Large intestine (tissue), 3 donors: Measurements from ENCODE around the gene PRCC. TPM values are rescaled to one million over a fixed set of nuclear protein-coding genes. Genes with fewer than 3 reads are reported as not detected.

Source experiments
- DNase-seq, 2 donors: peaks; one replicate each; pipeline versions ENCODE4 v3.0.0 to v3.0.0-alpha.2; 2013
- H3K27ac ChIP-seq: one replicate; pipeline ENCODE4 v1.5.1; 2013; ENCODE audit warnings: low read length
- H3K27me3 ChIP-seq: 2 replicates; pipeline ENCODE4 v1.6.1; 2013; ENCODE audit warnings: low read length; ENCODE audit not compliant: control insufficient read depth, insufficient read depth
- H3K36me3 ChIP-seq: 2 replicates; pipeline ENCODE4 v1.6.1; 2013; ENCODE audit warnings: low read length; ENCODE audit not compliant: control insufficient read depth, insufficient read depth
- H3K4me1 ChIP-seq: one replicate; pipeline ENCODE4 v1.6.1; 2013; ENCODE audit warnings: low read length; ENCODE audit not compliant: control insufficient read depth, insufficient read depth
- H3K4me3 ChIP-seq: one replicate; pipeline ENCODE4 v1.5.1; 2013; ENCODE audit warnings: low read length
- H3K9me3 ChIP-seq: one replicate; pipeline ENCODE4 v1.6.1; 2013; ENCODE audit warnings: mild to moderate bottlenecking, low read depth, low read length, moderate library complexity; ENCODE audit not compliant: control insufficient read depth
- WGBS: methylation state at CpG from one replicate; pipeline ENCODE4 v1.1.5; 2013; ENCODE audit warnings: low lambda C conversion rate; ENCODE audit not compliant: insufficient coverage; 5-methylcytosine and 5-hydroxymethylcytosine counted together
- polyA plus RNA-seq: library from polyadenylated mRNA; unstranded; fragments of 120-200 nt; gene quantifications from one replicate; pipeline ENCODE4 v1.2.1, GENCODE V29; 2013

The PRCC gene
- polyA plus RNA-seq, 1 donor: 61.3 TPM

GRCh38 chr1:156749419-156750118, 17.8 kb upstream of the PRCC start:
- DNase-seq: peak; percentile 86 to 93
- Histone ChIP-seq H3K4me1 (peaks cover 57% of the 10 kb centered on the region), H3K4me3 (peak overlapping the region; percentile 89), H3K9me3 (no peaks in the 10 kb centered on the region), H3K27ac (peak overlapping the region; percentile 97), H3K36me3 (peaks cover 9% of the 10 kb centered on the region), H3K27me3 (no peaks in the 10 kb centered on the region)
- WGBS: no CpG with 5 or more reads among the region's 8 CpGs

GRCh38 chr1:156750191-156750672, 17.1 kb upstream of the PRCC start:
- H3K27ac ChIP-seq: peak overlapping the region; percentile 97
- no peaks in the 10 kb centered on the region for H3K9me3 ChIP-seq
- H3K4me1 ChIP-seq: peaks cover 52% of the 10 kb centered on the region
- peaks cover 3% of the 10 kb centered on the region for H3K36me3 ChIP-seq
- peak; percentile 61 to 77 for DNase-seq
- H3K4me3 ChIP-seq: peak overlapping the region; percentile 89
- H3K27me3 ChIP-seq: no peaks in the 10 kb centered on the region
- WGBS: no CpG with 5 or more reads among the region's 5 CpGs

GRCh38 chr1:156750711-156751450, 16.5 kb upstream of the PRCC start:
- Histone ChIP-seq H3K4me1 (peaks cover 46% of the 10 kb centered on the region), H3K27me3 (no peaks in the 10 kb centered on the region), H3K9me3 (no peaks in the 10 kb centered on the region), H3K36me3 (peaks cover 2% of the 10 kb centered on the region), H3K4me3 (peak overlapping the region; percentile 89), H3K27ac (peak overlapping the region; percentile 97)
- 0% methylated on average over 1 of the region's 64 CpGs for WGBS
- DNase-seq: peak in 1 of 2 donors; percentile 38

- Histone ChIP-seq H3K27ac (peak within 1 kb of the TSS; percentile 97), H3K9me3 (no peaks in the 10 kb centered on the region), H3K36me3 (peaks cover 2% of the 10 kb centered on the region), H3K27me3 (no peaks in the 10 kb centered on the region), H3K4me3 (peak within 1 kb of the TSS; percentile 89), H3K4me1 (peaks cover 41% of the 10 kb centered on the region)
- no CpG with 5 or more reads among the region's 48 CpGs for WGBS
- no peak for DNase-seq
These were observed 15.9 kb upstream of the PRCC start, which contains the start of gene HDGF for GRCh38 chr1:156751451-156751756. Gene HDGF (minus strand): TSS chr1:156751675. CDS start chr1:156751429, 246 bp downstream.

- Histone ChIP-seq H3K27me3 (no peaks in the 10 kb centered on the region), H3K36me3 (peaks cover 2% of the 10 kb centered on the region), H3K4me1 (peaks cover 40% of the 10 kb centered on the region), H3K27ac (peak overlapping the region; percentile 84), H3K9me3 (no peaks in the 10 kb centered on the region), H3K4me3 (peak overlapping the region; percentile 89)
- no CpG with 5 or more reads among the region's 68 CpGs for WGBS
- peak; percentile 97 to 98 for DNase-seq
These were observed 15.4 kb upstream of the PRCC start for GRCh38 chr1:156751757-156752481.

- WGBS: no CpG with 5 or more reads among the region's 1 CpG
- peaks cover 32% of the 10 kb centered on the region for H3K4me1 ChIP-seq
- H3K36me3 ChIP-seq: peaks cover 2% of the 10 kb centered on the region
- H3K9me3 ChIP-seq: no peaks in the 10 kb centered on the region
- no peaks in the 10 kb centered on the region for H3K27me3 ChIP-seq
- peak overlapping the region; percentile 84 for H3K27ac ChIP-seq
- peak overlapping the region; percentile 89 for H3K4me3 ChIP-seq
- peak in 1 of 2 donors; percentile 34 for DNase-seq
These were observed 14.4 kb upstream of the PRCC start for GRCh38 chr1:156752843-156753482.

GRCh38 chr1:156754219-156754618, 13.1 kb upstream of the PRCC start:
- no peak overlapping the region for H3K4me3 ChIP-seq
- H3K36me3 ChIP-seq: peaks cover 2% of the 10 kb centered on the region
- no peak overlapping the region for H3K27ac ChIP-seq
- H3K4me1 ChIP-seq: peaks cover 19% of the 10 kb centered on the region
- WGBS: no CpG with 5 or more reads among the region's 8 CpGs
- no peaks in the 10 kb centered on the region for H3K27me3 ChIP-seq
- DNase-seq: no peak
- no peaks in the 10 kb centered on the region for H3K9me3 ChIP-seq

- no peak overlapping the region for H3K4me3 ChIP-seq
- DNase-seq: no peak
- H3K27ac ChIP-seq: no peak overlapping the region
- no peaks in the 10 kb centered on the region for H3K9me3 ChIP-seq
- peaks cover 9% of the 10 kb centered on the region for H3K4me1 ChIP-seq
- H3K36me3 ChIP-seq: peaks cover 2% of the 10 kb centered on the region
- H3K27me3 ChIP-seq: no peaks in the 10 kb centered on the region
- WGBS: no CpG with 5 or more reads among the region's 5 CpGs
These were observed 11.8 kb upstream of the PRCC start for GRCh38 chr1:156755527-156755950.

GRCh38 chr1:156756355-156756754, 11.0 kb upstream of the PRCC start:
- Histone ChIP-seq H3K36me3 (peaks cover 2% of the 10 kb centered on the region), H3K27ac (no peak overlapping the region), H3K9me3 (no peaks in the 10 kb centered on the region), H3K27me3 (no peaks in the 10 kb centered on the region), H3K4me1 (peaks cover 9% of the 10 kb centered on the region), H3K4me3 (no peak overlapping the region)
- no peak for DNase-seq
- no CpG with 5 or more reads among the region's 1 CpG for WGBS
